Neural cell (in vitro differentiated cells): ENCODE data around the gene NRCAM.

ENCODE experiments used
- EZH2 ChIP-seq: fragments of 200-600, 300-800 bp; shearing (Covaris generic), sonication (generic); IDR thresholded peaks from 2 replicates; pipeline ENCODE4 v1.6.1; 2014; ENCODE audit warnings: antibody characterized with exemption, low read length, borderline replicate concordance, mild to moderate bottlenecking; ENCODE audit not compliant: insufficient read depth, poor library complexity, severe bottlenecking
- POLR2AphosphoS5 ChIP-seq: IDR thresholded peaks from 2 replicates; pipeline ENCODE4 v1.6.1; 2012
- TAF1 ChIP-seq: IDR thresholded peaks from 2 replicates; pipeline ENCODE4 v1.6.1; 2012; ENCODE audit warnings: low read depth
- TF ChIP-seq, protein P1 (sequence below): fragments of 450-650 bp; IDR thresholded peaks from 2 replicates; pipeline ENCODE4 v1.5.1; 2014; ENCODE audit warnings: antibody characterized with exemption, mild to moderate bottlenecking, moderate library complexity; ENCODE audit not compliant: poor library complexity, severe bottlenecking

DNA sequence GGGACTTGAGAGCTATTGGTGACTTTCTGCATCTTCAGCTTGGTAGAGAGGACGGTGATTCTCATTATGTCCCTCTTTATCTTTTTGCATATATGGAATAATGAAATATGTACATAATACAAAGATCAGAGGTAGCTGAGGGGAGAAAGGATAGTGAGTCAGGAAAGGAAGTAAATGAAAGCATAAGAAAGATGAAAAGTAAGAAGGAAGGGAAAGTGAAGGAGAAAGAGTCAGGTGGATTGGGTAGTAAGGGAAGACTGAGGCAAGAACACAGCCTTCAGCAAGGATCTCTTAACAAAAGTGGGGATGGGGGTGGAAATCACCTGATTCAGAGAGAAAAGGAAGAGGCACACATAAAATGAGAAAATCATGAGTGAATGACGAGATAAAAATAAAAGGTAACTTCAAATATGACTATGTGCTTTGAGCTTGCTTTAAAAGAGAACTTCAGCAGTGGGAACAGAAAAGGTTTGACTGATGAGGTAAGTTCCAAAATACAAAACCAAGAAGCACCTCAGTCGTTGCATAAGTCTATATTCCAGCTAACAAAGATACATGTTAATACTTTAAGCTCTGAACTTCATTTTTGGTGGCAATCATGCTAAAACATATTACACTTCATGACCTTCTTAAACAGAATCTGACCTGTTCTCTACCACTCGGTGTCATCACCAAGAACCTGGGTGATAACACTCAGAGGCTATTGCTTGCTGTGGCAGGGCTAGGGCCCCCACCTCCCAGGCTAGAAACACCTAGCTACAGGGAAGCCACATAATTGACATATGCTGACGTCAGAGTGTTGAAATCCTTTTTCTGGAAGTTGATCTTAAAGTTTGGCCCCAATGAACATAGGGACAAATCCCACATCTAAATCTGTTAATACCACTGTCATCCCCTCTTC lies 32.9 kb downstream of the NRCAM start:
- TF ChIP-seq, protein P1, sequence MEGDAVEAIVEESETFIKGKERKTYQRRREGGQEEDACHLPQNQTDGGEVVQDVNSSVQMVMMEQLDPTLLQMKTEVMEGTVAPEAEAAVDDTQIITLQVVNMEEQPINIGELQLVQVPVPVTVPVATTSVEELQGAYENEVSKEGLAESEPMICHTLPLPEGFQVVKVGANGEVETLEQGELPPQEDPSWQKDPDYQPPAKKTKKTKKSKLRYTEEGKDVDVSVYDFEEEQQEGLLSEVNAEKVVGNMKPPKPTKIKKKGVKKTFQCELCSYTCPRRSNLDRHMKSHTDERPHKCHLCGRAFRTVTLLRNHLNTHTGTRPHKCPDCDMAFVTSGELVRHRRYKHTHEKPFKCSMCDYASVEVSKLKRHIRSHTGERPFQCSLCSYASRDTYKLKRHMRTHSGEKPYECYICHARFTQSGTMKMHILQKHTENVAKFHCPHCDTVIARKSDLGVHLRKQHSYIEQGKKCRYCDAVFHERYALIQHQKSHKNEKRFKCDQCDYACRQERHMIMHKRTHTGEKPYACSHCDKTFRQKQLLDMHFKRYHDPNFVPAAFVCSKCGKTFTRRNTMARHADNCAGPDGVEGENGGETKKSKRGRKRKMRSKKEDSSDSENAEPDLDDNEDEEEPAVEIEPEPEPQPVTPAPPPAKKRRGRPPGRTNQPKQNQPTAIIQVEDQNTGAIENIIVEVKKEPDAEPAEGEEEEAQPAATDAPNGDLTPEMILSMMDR: no peak
- TF ChIP-seq EZH2: no peak
- TF ChIP-seq POLR2AphosphoS5: no peak
- no peak for TF ChIP-seq TAF1
